H9 (cell line): ENCODE measurements around the gene ZNF783. TPM values are rescaled to one million over a fixed set of nuclear protein-coding genes. Genes with fewer than 3 reads are reported as not detected.
A peak's percentile ranks its signal among the peaks of the same experiment; 100 is the strongest.

Experiments
- DNase-seq: peaks from one replicate; pipeline ENCODE4 v3.0.0-alpha.2; 2017
- H2AFZ ChIP-seq: one replicate; pipeline ENCODE4 v1.6.1; 2013; ENCODE audit warnings: mild to moderate bottlenecking, low read length, control low read depth, moderate library complexity
- H2AK5ac ChIP-seq: 2 replicates; pipeline ENCODE4 v1.6.1; 2013; ENCODE audit warnings: low read length, control low read depth, mixed read lengths; ENCODE audit not compliant: insufficient read length
- H2BK120ac ChIP-seq: one replicate; pipeline ENCODE4 v1.6.1; 2013; ENCODE audit warnings: low read depth, mild to moderate bottlenecking, low read length, control low read depth, inconsistent platforms; ENCODE audit not compliant: poor library complexity, severe bottlenecking
- H2BK12ac ChIP-seq: 2 replicates; pipeline ENCODE4 v1.6.1; 2013; ENCODE audit warnings: low read length, control low read depth, mixed read lengths, low read depth; ENCODE audit not compliant: insufficient read length
- H2BK15ac ChIP-seq: 2 replicates; pipeline ENCODE4 v1.6.1; 2013; ENCODE audit warnings: low read depth, low read length, control low read depth
- H2BK20ac ChIP-seq: one replicate; pipeline ENCODE4 v1.6.1; 2013; ENCODE audit warnings: low read depth, mild to moderate bottlenecking, low read length, control low read depth, inconsistent platforms; ENCODE audit not compliant: poor library complexity, severe bottlenecking
- H2BK5ac ChIP-seq: 2 replicates; pipeline ENCODE4 v1.6.1; 2013; ENCODE audit warnings: low read length, control low read depth, mixed read lengths; ENCODE audit not compliant: insufficient read length
- H3K14ac ChIP-seq: 2 replicates; pipeline ENCODE4 v1.6.1; 2013; ENCODE audit warnings: low read length, control low read depth; ENCODE audit not compliant: insufficient read depth
- H3K18ac ChIP-seq: 2 replicates; pipeline ENCODE4 v1.6.1; 2013; ENCODE audit warnings: low read depth, mild to moderate bottlenecking, mixed read lengths, low read length, control low read depth; ENCODE audit not compliant: insufficient read length
- H3K23ac ChIP-seq: 2 replicates; pipeline ENCODE4 v1.6.1; 2013; ENCODE audit warnings: low read length, control low read depth, mixed read lengths, low read depth; ENCODE audit not compliant: insufficient read length
- H3K23me2 ChIP-seq: 2 replicates; pipeline ENCODE4 v1.6.1; 2013; ENCODE audit warnings: low read depth, mild to moderate bottlenecking, mixed read lengths, low read length, control low read depth; ENCODE audit not compliant: insufficient read length, poor library complexity, severe bottlenecking
- H3K27ac ChIP-seq: 2 replicates; pipeline ENCODE4 v1.5.1; 2013; ENCODE audit warnings: low read length, control low read depth, mixed read lengths, low read depth; ENCODE audit not compliant: insufficient read length
- H3K27me3 ChIP-seq: 2 replicates; pipeline ENCODE4 v1.6.1; 2013; ENCODE audit warnings: low read length, control low read depth, inconsistent platforms; ENCODE audit not compliant: insufficient read depth
- H3K4ac ChIP-seq: 2 replicates; pipeline ENCODE4 v1.6.1; 2013; ENCODE audit warnings: low read depth, mild to moderate bottlenecking, control low read depth, inconsistent platforms, low read length, moderate library complexity
- H3K4me1 ChIP-seq: 2 replicates; pipeline ENCODE4 v1.6.1; 2013; ENCODE audit warnings: low read length, control low read depth, inconsistent platforms; ENCODE audit not compliant: insufficient read depth
- H3K4me2 ChIP-seq: 2 replicates; pipeline ENCODE4 v1.6.1; 2013; ENCODE audit warnings: low read length, control low read depth, mixed read lengths; ENCODE audit not compliant: insufficient read length, insufficient read depth
- H3K56ac ChIP-seq: 2 replicates; pipeline ENCODE4 v1.6.1; 2013; ENCODE audit warnings: low read depth, mild to moderate bottlenecking, mixed read lengths, low read length, control low read depth; ENCODE audit not compliant: insufficient read length
- H3K79me1 ChIP-seq: 2 replicates; pipeline ENCODE4 v1.6.1; 2013; ENCODE audit warnings: low read depth, mild to moderate bottlenecking, moderate library complexity, low read length, control low read depth, inconsistent platforms; ENCODE audit not compliant: insufficient read depth, poor library complexity, severe bottlenecking
- H3K79me2 ChIP-seq: 2 replicates; pipeline ENCODE4 v1.6.1; 2013; ENCODE audit warnings: low read length, control low read depth, inconsistent platforms; ENCODE audit not compliant: insufficient read depth
- H3K9ac ChIP-seq: 2 replicates; pipeline ENCODE4 v1.6.1; 2013; ENCODE audit warnings: low read length, control low read depth, mixed read lengths; ENCODE audit not compliant: insufficient read length; ENCODE audit errors: extremely low read depth
- H3K9me3 ChIP-seq: one replicate; pipeline ENCODE4 v1.6.1; 2013; ENCODE audit warnings: low read depth, low read length, inconsistent platforms; ENCODE audit not compliant: control insufficient read depth
- H3T11ph ChIP-seq: one replicate; pipeline ENCODE4 v1.6.1; 2013; ENCODE audit warnings: mild to moderate bottlenecking, low read length, control low read depth, inconsistent platforms
- H4K20me1 ChIP-seq: one replicate; pipeline ENCODE4 v1.6.1; 2013; ENCODE audit not compliant: control insufficient read depth, insufficient read length, insufficient read depth
- H4K5ac ChIP-seq: 2 replicates; pipeline ENCODE4 v1.6.1; 2013; ENCODE audit warnings: low read depth, mild to moderate bottlenecking, mixed read lengths, low read length, control low read depth; ENCODE audit not compliant: insufficient read length
- H4K8ac ChIP-seq: replicated peaks from 2 replicates; pipeline ENCODE4 v1.6.1; 2013; ENCODE audit warnings: low read length, control low read depth, mixed read lengths, low read depth; ENCODE audit not compliant: insufficient read length
- H4K91ac ChIP-seq: 2 replicates; pipeline ENCODE4 v1.6.1; 2013; ENCODE audit warnings: low read depth, mild to moderate bottlenecking, moderate library complexity, mixed read lengths, low read length, control low read depth; ENCODE audit not compliant: insufficient read length
- H3K27ac Mint-ChIP-seq, 3 experiments: 2 replicates in 2 of 3; 3 replicates in 1 of 3; pipeline ENCODE4 v1.8.0; 2020 to 2021; ENCODE audit warnings: mixed read lengths in 3 of 3, mild to moderate bottlenecking in 1 of 3, moderate library complexity in 1 of 3
- H3K27me3 Mint-ChIP-seq: 2 replicates; pipeline ENCODE4 v1.8.0; 2021; ENCODE audit warnings: low read depth, mild to moderate bottlenecking, moderate library complexity, mixed read lengths
- H3K36me3 Mint-ChIP-seq, 3 experiments: 2 replicates in 2 of 3; 3 replicates in 1 of 3; pipeline ENCODE4 v1.8.0; 2020 to 2021; ENCODE audit warnings: low read depth in 3 of 3, mixed read lengths in 3 of 3; ENCODE audit not compliant: insufficient read depth in 1 of 3
- H3K4me1 Mint-ChIP-seq, 2 experiments: 2 replicates each; pipeline ENCODE4 v1.8.0; 2020; ENCODE audit warnings: mixed read lengths in 2 of 2
- H3K4me3 Mint-ChIP-seq, 2 experiments: 2 replicates in 1 of 2; 3 replicates in 1 of 2; pipeline ENCODE4 v1.8.0; 2020 to 2021; ENCODE audit warnings: mild to moderate bottlenecking in 2 of 2, mixed read lengths in 2 of 2, moderate library complexity in 1 of 2
- H3K9me3 Mint-ChIP-seq, 2 experiments: 2 replicates in 1 of 2; 3 replicates in 1 of 2; pipeline ENCODE4 v1.8.0; 2020; ENCODE audit warnings: mild to moderate bottlenecking in 2 of 2, mixed read lengths in 2 of 2, moderate library complexity in 1 of 2
- CTCF ChIP-seq: fragments of 200-600 bp; sonication (generic); conservative IDR thresholded peaks from 3 replicates; pipeline ENCODE4 v1.8.0; 2021; ENCODE audit warnings: antibody characterized with exemption, mild to moderate bottlenecking
- WGBS: extraction: QIAGEN DNeasy Blood & Tissue Kit; methylation state at CpG from one replicate; pipeline ENCODE4 v1.1.7; 2013; ENCODE audit warnings: missing lambda C conversion rate, low lambda C conversion rate, mixed read lengths; ENCODE audit not compliant: insufficient read length; ENCODE audit errors: extremely low coverage; 5-methylcytosine and 5-hydroxymethylcytosine counted together
- total RNA-seq: library from RNA; stranded (reverse); gene quantifications from 2 replicates; pipeline ENCODE4 v1.2.1, GENCODE V29; 2021

The ZNF783 gene
- total RNA-seq, 1 experiment from 2014 or later = 13.6 TPM

GRCh38 chr7:149293338-149293737, 31.3 kb downstream of the ZNF783 start:
- H4K20me1 ChIP-seq = no peaks in the 10 kb centered on the region
- H3K36me3 Mint-ChIP-seq = peaks cover 2 to 13% (median 5%) of the 10 kb centered on the region in 3 experiments

More at GRCh38 chr7:149293338-149293737, 31.3 kb downstream of the ZNF783 start:
- no peak overlapping the region for H3K9ac ChIP-seq
- Mint-ChIP-seq H3K27me3 (no peaks in the 10 kb centered on the region; the same call in 1 of the 2 replicates), H3K4me3 (no peak overlapping the region), H3K27ac (no peak overlapping the region; a peak in 1 of 7 replicates), H3K4me1 (peaks cover under 1 to 2% of the 10 kb centered on the region in 2 experiments; a peak in 3 of 4 replicates), H3K9me3 (peaks cover 0 to under 1% of the 10 kb centered on the region in 2 experiments; a peak in 2 of 5 replicates)
- no peak overlapping the region for H2BK20ac ChIP-seq
- TF ChIP-seq CTCF = 0 out of 3 replicates have a peak, but pooled peaks have one; percentile 10
- H3K4me1 ChIP-seq = no peaks in the 10 kb centered on the region
- no peak overlapping the region for H3K18ac ChIP-seq
- no peak overlapping the region for H2AK5ac ChIP-seq
- no peak overlapping the region for H2BK15ac ChIP-seq
- WGBS = no CpG with 5 or more reads among the region's 9 CpGs
- peaks cover 3% of the 10 kb centered on the region for H3K9me3 ChIP-seq
- H4K8ac ChIP-seq = no peak overlapping the region
- no peak overlapping the region for H4K91ac ChIP-seq
- no peaks in the 10 kb centered on the region for H3K79me1 ChIP-seq
- H4K5ac ChIP-seq = no peak overlapping the region
- no peak overlapping the region for H3K56ac ChIP-seq
- no peak overlapping the region for H2BK5ac ChIP-seq
- no peak overlapping the region for H2AFZ ChIP-seq
- H3K14ac ChIP-seq = no peak overlapping the region
- H3K23ac ChIP-seq = no peak overlapping the region
- H3K27me3 ChIP-seq = no peaks in the 10 kb centered on the region
- H2BK12ac ChIP-seq = no peak overlapping the region
- no peak for DNase-seq
- no peaks in the 10 kb centered on the region for H3K79me2 ChIP-seq
- H3T11ph ChIP-seq = no peak overlapping the region
- no peak overlapping the region for H3K4ac ChIP-seq
- H3K23me2 ChIP-seq = no peaks in the 10 kb centered on the region
- H3K4me2 ChIP-seq = no peak overlapping the region
- H3K27ac ChIP-seq = no peak overlapping the region
- no peak overlapping the region for H2BK120ac ChIP-seq
